ENCODE data around the gene TXNDC16.
A peak's percentile ranks its signal among the peaks of the same experiment; 100 is the strongest.

The TXNDC16 gene

DNA sequence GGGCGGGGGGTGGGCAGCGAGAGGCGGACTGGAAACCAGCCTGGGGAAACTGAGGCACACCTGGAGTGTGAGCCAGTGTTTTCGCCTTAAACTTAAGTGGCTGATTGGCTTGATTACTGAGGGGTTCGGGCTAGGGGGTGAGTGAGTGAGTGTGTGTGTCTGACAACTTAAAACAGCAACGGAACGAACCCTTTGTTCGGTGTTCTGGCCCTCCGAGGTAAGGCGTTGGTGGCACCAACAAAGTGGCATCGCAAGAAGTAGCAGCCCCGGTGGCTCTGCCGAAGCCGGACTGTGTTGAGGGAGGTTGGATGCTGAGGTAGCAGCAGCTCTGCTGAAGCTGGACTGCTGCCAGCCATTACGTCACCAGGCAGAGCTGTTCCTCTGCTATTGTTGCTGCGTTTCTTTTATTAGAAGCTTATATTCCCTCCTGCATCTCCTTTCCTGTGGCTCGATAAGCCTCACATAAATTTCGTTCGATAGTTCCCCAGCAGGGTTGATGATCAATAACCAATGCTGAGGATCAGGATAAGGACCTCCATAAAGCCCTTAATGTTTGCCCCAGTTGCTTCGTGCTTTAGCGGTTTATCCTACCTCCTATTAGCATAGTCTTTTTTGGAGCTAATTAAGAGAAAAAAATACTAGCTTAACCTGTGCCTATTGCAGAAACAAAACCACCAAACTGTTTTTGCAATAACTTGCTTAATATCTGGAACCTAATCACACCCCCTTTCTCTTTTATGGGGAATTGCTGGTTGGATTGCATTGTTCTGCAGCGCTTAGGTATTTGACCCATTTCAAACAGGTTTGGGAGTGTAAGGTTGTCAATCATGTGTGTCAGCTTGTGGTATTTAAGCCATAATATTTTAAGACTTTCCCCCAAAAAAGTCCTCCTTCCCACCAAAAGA is 1.6 kb upstream of the TXNDC16 start (continued):
- TF ChIP-seq RBAK (tag by site-specific recombination; IDR thresholded peaks at IDR 0.05): no peak
- TF ChIP-seq BCL11B (tag by site-specific recombination; IDR thresholded peaks at IDR 0.05; ENCODE audit: low read depth): no peak
- TF ChIP-seq ZNF311 (tag by site-specific recombination; IDR thresholded peaks at IDR 0.05; ENCODE audit: borderline replicate concordance): no peak
- TF ChIP-seq ZNF629 (tag by site-specific recombination; IDR thresholded peaks at IDR 0.05): peak; percentile 41; the same call in 1 of the 2 replicates
- TF ChIP-seq ZNF658 (tag by site-specific recombination; IDR thresholded peaks at IDR 0.05): no peak
- TF ChIP-seq ZNF391 (tag by site-specific recombination; IDR thresholded peaks at IDR 0.05; ENCODE audit: borderline replicate concordance, low read depth): no peak; the same call in 1 of the 2 replicates
- TF ChIP-seq MEIS1 (CRISPR knock-in tag; IDR thresholded peaks at IDR 0.05; ENCODE audit: borderline replicate concordance): no peak
- TF ChIP-seq ZNF37A (tag by site-specific recombination; IDR thresholded peaks at IDR 0.05): no peak
- TF ChIP-seq GLI4 (tag by site-specific recombination; IDR thresholded peaks at IDR 0.05): no peak
- TF ChIP-seq GLIS2 (tag by site-specific recombination; IDR thresholded peaks at IDR 0.05): peak; percentile 47; the same call in 1 of the 2 replicates
- no peak for TF ChIP-seq ZNF157 (tag by site-specific recombination; IDR thresholded peaks at IDR 0.05)
- 0 out of 2 replicates have a peak, but pooled peaks have one; percentile 8 for TF ChIP-seq FEZF1 (tag by site-specific recombination; IDR thresholded peaks at IDR 0.05)
- no peak for TF ChIP-seq GLI2 (tag by site-specific recombination; IDR thresholded peaks at IDR 0.05; ENCODE audit: borderline replicate concordance, low read depth)
- TF ChIP-seq SCRT2 (tag by site-specific recombination; IDR thresholded peaks at IDR 0.05): no peak
- TF ChIP-seq ZNF48 (tag by site-specific recombination; IDR thresholded peaks at IDR 0.05): no peak
- no peak for TF ChIP-seq ZNF248 (tag by site-specific recombination; IDR thresholded peaks at IDR 0.05)
- TF ChIP-seq, protein P1, sequence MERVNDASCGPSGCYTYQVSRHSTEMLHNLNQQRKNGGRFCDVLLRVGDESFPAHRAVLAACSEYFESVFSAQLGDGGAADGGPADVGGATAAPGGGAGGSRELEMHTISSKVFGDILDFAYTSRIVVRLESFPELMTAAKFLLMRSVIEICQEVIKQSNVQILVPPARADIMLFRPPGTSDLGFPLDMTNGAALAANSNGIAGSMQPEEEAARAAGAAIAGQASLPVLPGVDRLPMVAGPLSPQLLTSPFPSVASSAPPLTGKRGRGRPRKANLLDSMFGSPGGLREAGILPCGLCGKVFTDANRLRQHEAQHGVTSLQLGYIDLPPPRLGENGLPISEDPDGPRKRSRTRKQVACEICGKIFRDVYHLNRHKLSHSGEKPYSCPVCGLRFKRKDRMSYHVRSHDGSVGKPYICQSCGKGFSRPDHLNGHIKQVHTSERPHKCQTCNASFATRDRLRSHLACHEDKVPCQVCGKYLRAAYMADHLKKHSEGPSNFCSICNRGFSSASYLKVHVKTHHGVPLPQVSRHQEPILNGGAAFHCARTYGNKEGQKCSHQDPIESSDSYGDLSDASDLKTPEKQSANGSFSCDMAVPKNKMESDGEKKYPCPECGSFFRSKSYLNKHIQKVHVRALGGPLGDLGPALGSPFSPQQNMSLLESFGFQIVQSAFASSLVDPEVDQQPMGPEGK (tag by site-specific recombination; IDR thresholded peaks at IDR 0.05): peak; percentile 38; the same call in 1 of the 2 replicates
- TF ChIP-seq ZNF837 (tag by site-specific recombination; IDR thresholded peaks at IDR 0.05): no peak
- no peak for TF ChIP-seq GFI1B (tag by site-specific recombination; IDR thresholded peaks at IDR 0.05)
- no peak for TF ChIP-seq INSM2 (tag by site-specific recombination; IDR thresholded peaks at IDR 0.05)
- TF ChIP-seq, protein P2, sequence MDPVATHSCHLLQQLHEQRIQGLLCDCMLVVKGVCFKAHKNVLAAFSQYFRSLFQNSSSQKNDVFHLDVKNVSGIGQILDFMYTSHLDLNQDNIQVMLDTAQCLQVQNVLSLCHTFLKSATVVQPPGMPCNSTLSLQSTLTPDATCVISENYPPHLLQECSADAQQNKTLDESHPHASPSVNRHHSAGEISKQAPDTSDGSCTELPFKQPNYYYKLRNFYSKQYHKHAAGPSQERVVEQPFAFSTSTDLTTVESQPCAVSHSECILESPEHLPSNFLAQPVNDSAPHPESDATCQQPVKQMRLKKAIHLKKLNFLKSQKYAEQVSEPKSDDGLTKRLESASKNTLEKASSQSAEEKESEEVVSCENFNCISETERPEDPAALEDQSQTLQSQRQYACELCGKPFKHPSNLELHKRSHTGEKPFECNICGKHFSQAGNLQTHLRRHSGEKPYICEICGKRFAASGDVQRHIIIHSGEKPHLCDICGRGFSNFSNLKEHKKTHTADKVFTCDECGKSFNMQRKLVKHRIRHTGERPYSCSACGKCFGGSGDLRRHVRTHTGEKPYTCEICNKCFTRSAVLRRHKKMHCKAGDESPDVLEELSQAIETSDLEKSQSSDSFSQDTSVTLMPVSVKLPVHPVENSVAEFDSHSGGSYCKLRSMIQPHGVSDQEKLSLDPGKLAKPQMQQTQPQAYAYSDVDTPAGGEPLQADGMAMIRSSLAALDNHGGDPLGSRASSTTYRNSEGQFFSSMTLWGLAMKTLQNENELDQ (tag by site-specific recombination; IDR thresholded peaks at IDR 0.05; ENCODE audit: low read depth): no peak
- no peak for TF ChIP-seq ZNF394 (tag by site-specific recombination; IDR thresholded peaks at IDR 0.05; ENCODE audit: borderline replicate concordance)
- TF ChIP-seq, protein P3, sequence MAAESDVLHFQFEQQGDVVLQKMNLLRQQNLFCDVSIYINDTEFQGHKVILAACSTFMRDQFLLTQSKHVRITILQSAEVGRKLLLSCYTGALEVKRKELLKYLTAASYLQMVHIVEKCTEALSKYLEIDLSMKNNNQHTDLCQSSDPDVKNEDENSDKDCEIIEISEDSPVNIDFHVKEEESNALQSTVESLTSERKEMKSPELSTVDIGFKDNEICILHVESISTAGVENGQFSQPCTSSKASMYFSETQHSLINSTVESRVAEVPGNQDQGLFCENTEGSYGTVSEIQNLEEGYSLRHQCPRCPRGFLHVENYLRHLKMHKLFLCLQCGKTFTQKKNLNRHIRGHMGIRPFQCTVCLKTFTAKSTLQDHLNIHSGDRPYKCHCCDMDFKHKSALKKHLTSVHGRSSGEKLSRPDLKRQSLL (tag by site-specific recombination; IDR thresholded peaks at IDR 0.05): no peak
- TF ChIP-seq KLF8 (tag by site-specific recombination; IDR thresholded peaks at IDR 0.05): no peak
- TF ChIP-seq ZNF558 (tag by site-specific recombination; IDR thresholded peaks at IDR 0.05): no peak; the same call in 1 of the 2 replicates
- TF ChIP-seq, protein P4, sequence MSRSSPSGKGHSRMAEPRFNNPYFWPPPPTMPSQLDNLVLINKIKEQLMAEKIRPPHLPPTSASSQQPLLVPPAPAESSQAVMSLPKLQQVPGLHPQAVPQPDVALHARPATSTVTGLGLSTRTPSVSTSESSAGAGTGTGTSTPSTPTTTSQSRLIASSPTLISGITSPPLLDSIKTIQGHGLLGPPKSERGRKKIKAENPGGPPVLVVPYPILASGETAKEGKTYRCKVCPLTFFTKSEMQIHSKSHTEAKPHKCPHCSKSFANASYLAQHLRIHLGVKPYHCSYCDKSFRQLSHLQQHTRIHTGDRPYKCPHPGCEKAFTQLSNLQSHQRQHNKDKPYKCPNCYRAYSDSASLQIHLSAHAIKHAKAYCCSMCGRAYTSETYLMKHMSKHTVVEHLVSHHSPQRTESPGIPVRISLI (tag by site-specific recombination; IDR thresholded peaks at IDR 0.05): no peak
- TF ChIP-seq OSR2 (tag by site-specific recombination; IDR thresholded peaks at IDR 0.05): peak; percentile 95
- TF ChIP-seq ZNF510 (tag by site-specific recombination; IDR thresholded peaks at IDR 0.05; ENCODE audit: insufficient replicate concordance): no peak
- no peak for TF ChIP-seq ZBTB10 (tag by site-specific recombination; IDR thresholded peaks at IDR 0.05)

Measured in HEK293 (cell line).